ENCODE measurements around the gene CHST9. TPM values are rescaled to one million over a fixed set of nuclear protein-coding genes. Genes with fewer than 3 reads are reported as not detected.

The CHST9 gene
- total RNA-seq, 1 experiment from 2014 or later = 19.2 TPM

GRCh38 chr18:27073404-27073830 is 111.7 kb downstream of the CHST9 start (continued):
- no peak for TF ChIP-seq ZNF423 (CRISPR knock-in tag; IDR thresholded peaks at IDR 0.05)

GRCh38 chr18:27064673-27065072 is 120.4 kb downstream of the CHST9 start:
- H3K9me3 Mint-ChIP-seq = peaks cover 9% of the 10 kb centered on the region
- no peak overlapping the region for H3K4me3 Mint-ChIP-seq
- ChIA-PET CTCF (no interaction called here), POLR2A (no interaction called here)
- peaks cover 13% of the 10 kb centered on the region for H3K36me3 Mint-ChIP-seq
- H3K4me1 Mint-ChIP-seq = peaks cover 4% of the 10 kb centered on the region; the same call in 1 of the 2 replicates
- DNase-seq (ENCODE audit: low spot score) = no peak
- no peaks in the 10 kb centered on the region for H3K27me3 Mint-ChIP-seq (ENCODE audit: low read depth)
- TF ChIP-seq E2F4 (CRISPR knock-in tag; IDR thresholded peaks at IDR 0.05; ENCODE audit: borderline replicate concordance, low read depth) (no peak), ZSCAN18 (CRISPR knock-in tag; IDR thresholded peaks at IDR 0.05) (no peak), FOXP1 (CRISPR knock-in tag; IDR thresholded peaks at IDR 0.05; ENCODE audit: borderline replicate concordance) (no peak), ZNF263 (CRISPR knock-in tag; IDR thresholded peaks at IDR 0.05; ENCODE audit: low read depth) (no peak), AR (CRISPR knock-in tag; IDR thresholded peaks at IDR 0.05) (no peak), MAX (CRISPR knock-in tag; IDR thresholded peaks at IDR 0.05) (no peak), TP53 (CRISPR knock-in tag; IDR thresholded peaks at IDR 0.05) (no peak), ZNF121 (CRISPR knock-in tag; IDR thresholded peaks at IDR 0.05) (no peak), IRF1 (CRISPR knock-in tag; IDR thresholded peaks at IDR 0.05) (no peak), JUN (CRISPR knock-in tag; IDR thresholded peaks at IDR 0.05) (no peak), ZNF512 (CRISPR knock-in tag; IDR thresholded peaks at IDR 0.05; ENCODE audit: borderline replicate concordance) (no peak), NR3C1 (CRISPR knock-in tag; conservative IDR thresholded peaks at IDR 0.05; ENCODE audit: low read depth) (no peak), NFE2L1 (CRISPR knock-in tag; IDR thresholded peaks at IDR 0.05) (no peak), GABPB1 (CRISPR knock-in tag; IDR thresholded peaks at IDR 0.05) (no peak), ZNF281 (CRISPR knock-in tag; IDR thresholded peaks at IDR 0.05) (no peak), USF1 (CRISPR knock-in tag; IDR thresholded peaks at IDR 0.05) (no peak), ERG (CRISPR knock-in tag; IDR thresholded peaks at IDR 0.05) (no peak), ZNF425 (CRISPR knock-in tag; conservative IDR thresholded peaks at IDR 0.05) (no peak), GTF2I (CRISPR knock-in tag; conservative IDR thresholded peaks at IDR 0.05) (no peak)
- H3K27ac Mint-ChIP-seq = no peak overlapping the region
- ATAC-seq = no peak

All from WTC11 (cell line).